Liver (tissue), 3 donors: ENCODE data around the gene FOXO6.

ENCODE experiments used
- CTCF ChIP-seq: fragments of 150-350 bp; IDR thresholded peaks from 2 replicates; pipeline ENCODE4 v1.5.1; 2017; ENCODE audit warnings: improper control_type of control experiment, low read depth, low read length; ENCODE audit not compliant: missing input control
- EGR1 ChIP-seq, 2 donors: IDR thresholded peaks; 2 replicates each; pipeline ENCODE4 v1.6.1; 2016 to 2018; ENCODE audit warnings: antibody characterized with exemption in 2 of 2, low read depth in 2 of 2
- HNF4A ChIP-seq, 2 donors: conservative IDR thresholded peaks; 2 replicates each; pipeline ENCODE4 v1.6.1; 2016; ENCODE audit warnings: antibody characterized with exemption in 2 of 2, mild to moderate bottlenecking in 2 of 2
- HNF4G ChIP-seq: IDR thresholded peaks from 2 replicates; pipeline ENCODE4 v1.6.1; 2016; ENCODE audit warnings: antibody characterized with exemption
- JUND ChIP-seq, 2 donors: IDR thresholded peaks; 2 replicates each; pipeline ENCODE4 v1.6.1; 2016; ENCODE audit warnings: antibody characterized with exemption in 2 of 2
- MAX ChIP-seq: IDR thresholded peaks from 2 replicates; pipeline ENCODE4 v1.6.1; 2016; ENCODE audit warnings: antibody characterized with exemption
- RAD21 ChIP-seq, 2 donors: IDR thresholded peaks; 2 replicates each; pipeline ENCODE4 v1.6.1; 2016; ENCODE audit warnings: antibody characterized with exemption in 2 of 2, mild to moderate bottlenecking in 2 of 2
- REST ChIP-seq: IDR thresholded peaks from 2 replicates; pipeline ENCODE4 v1.6.1; 2016; ENCODE audit warnings: antibody characterized with exemption, mild to moderate bottlenecking
- SP1 ChIP-seq: IDR thresholded peaks from 2 replicates; pipeline ENCODE4 v1.6.1; 2018; ENCODE audit warnings: antibody characterized with exemption, mild to moderate bottlenecking
- TAF1 ChIP-seq: conservative IDR thresholded peaks from 2 replicates; pipeline ENCODE4 v1.6.1; 2016; ENCODE audit warnings: antibody characterized with exemption, mild to moderate bottlenecking
- YY1 ChIP-seq: IDR thresholded peaks from 2 replicates; pipeline ENCODE4 v1.6.1; 2016; ENCODE audit warnings: antibody characterized with exemption, mild to moderate bottlenecking
- ZBTB33 ChIP-seq: IDR thresholded peaks from 2 replicates; pipeline ENCODE4 v1.6.1; 2016; ENCODE audit warnings: antibody characterized with exemption
- donor health status: healthy.
- donor health status: healthy.

GRCh38 chr1:41386196-41386663 lies 25.0 kb downstream of the FOXO6 start:
- TF ChIP-seq CTCF, result no peak
- no peak for TF ChIP-seq RAD21 (IDR thresholded peaks at IDR 0.05)
- no peak for TF ChIP-seq JUND (IDR thresholded peaks at IDR 0.05)
- TF ChIP-seq MAX, result no peak
- TF ChIP-seq HNF4G, result no peak
- no peak for TF ChIP-seq YY1
- TF ChIP-seq ZBTB33, result no peak
- TF ChIP-seq SP1, result no peak
- no peak for TF ChIP-seq TAF1
- no peak for TF ChIP-seq EGR1 (IDR thresholded peaks at IDR 0.05; ENCODE audit: low read depth in 2 of 2)
- TF ChIP-seq REST, result no peak
- no peak for TF ChIP-seq HNF4A (conservative IDR thresholded peaks at IDR 0.05)
